GM06990 (cell line): ENCODE measurements around the gene RAB3IP.
"Not testable (repeated sequence)": the region's sequence is repeated elsewhere in the genome, so short reads cannot be mapped to it uniquely, and the experiment has no call there.

Experiments used
- DNase-seq: peaks from one replicate; pipeline ENCODE4 v3.0.0-alpha.2; 2011; ENCODE audit not compliant: insufficient read length; ENCODE audit errors: extremely low read depth
- H3K27me3 ChIP-seq: replicated peaks from 2 replicates; pipeline ENCODE4 v1.6.0; 2011; ENCODE audit warnings: low read length; ENCODE audit not compliant: control insufficient read depth, insufficient read depth
- H3K36me3 ChIP-seq: 2 replicates; pipeline ENCODE4 v1.5.1; 2011; ENCODE audit warnings: low read length; ENCODE audit not compliant: control insufficient read depth, insufficient read depth
- H3K4me3 ChIP-seq: replicated peaks from 2 replicates; pipeline ENCODE4 v1.5.1; 2011; ENCODE audit warnings: low read depth, mild to moderate bottlenecking, control low read depth, low read length
- CTCF ChIP-seq: IDR thresholded peaks from 2 replicates; pipeline ENCODE4 v1.5.1; 2011; ENCODE audit warnings: low read length, control low read depth, mild to moderate bottlenecking, inconsistent platforms; ENCODE audit not compliant: insufficient read depth, poor library complexity, severe bottlenecking

The RAB3IP gene

DNA sequence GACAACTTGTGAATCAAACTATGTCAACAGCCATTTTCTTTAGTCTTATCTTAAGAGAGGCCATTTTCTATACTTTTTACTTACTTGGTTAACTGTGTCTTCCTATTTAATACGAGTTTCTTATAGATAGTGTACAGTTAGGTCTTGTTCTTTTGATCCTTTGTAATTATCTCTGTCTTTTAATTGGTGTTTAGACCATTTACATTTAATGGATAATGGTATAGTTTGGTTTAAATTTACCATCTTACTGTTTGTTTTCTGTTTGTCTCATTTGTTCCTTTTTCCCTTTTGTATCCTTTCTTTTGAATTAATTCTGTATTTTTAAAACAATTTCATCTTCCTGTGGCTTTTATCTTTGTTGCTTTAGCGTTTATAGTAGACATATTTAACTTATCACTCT lies 19.4 kb downstream of the RAB3IP start:
- no peak for TF ChIP-seq CTCF
- no peak for DNase-seq
- no peak overlapping the region for H3K4me3 ChIP-seq
- peaks cover 2% of the 10 kb centered on the region; the same call in 1 of the 2 replicates for H3K36me3 ChIP-seq
- no peaks in the 10 kb centered on the region for H3K27me3 ChIP-seq

DNA sequence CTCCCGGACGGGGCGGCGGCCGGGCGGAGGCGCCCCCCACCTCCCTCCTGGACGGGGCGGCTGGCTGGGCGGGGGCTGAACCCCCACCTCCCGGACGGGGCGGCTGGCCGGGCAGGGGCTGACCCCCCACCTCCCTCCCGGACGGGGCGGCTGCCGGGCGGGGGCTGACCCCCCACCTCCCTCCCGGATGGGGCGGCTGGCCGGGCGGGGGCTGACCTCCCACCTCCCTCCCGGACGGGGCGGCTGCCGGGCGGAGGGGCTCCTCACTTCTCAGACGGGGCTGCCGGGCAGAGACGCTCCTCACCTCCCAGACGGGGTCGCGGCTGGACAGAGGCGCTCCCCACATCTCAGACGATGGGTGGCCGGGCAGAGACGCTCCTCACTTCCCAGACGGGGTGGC lies 20.9 kb downstream of the RAB3IP start:
- not testable (repeated sequence) for DNase-seq, H3K36me3 ChIP-seq, H3K27me3 ChIP-seq, H3K4me3 ChIP-seq

- Histone ChIP-seq H3K4me3 (no peak overlapping the region), H3K36me3 (peaks cover 8% of the 10 kb centered on the region), H3K27me3 (no peaks in the 10 kb centered on the region)
- TF ChIP-seq CTCF = no peak
- DNase-seq = no peak
These were observed 26.9 kb downstream of the RAB3IP start for GRCh38 chr12:69765515-69765914.

- peaks cover 8% of the 10 kb centered on the region for H3K36me3 ChIP-seq
- no peak for TF ChIP-seq CTCF
These were observed 27.6 kb downstream of the RAB3IP start for GRCh38 chr12:69766260-69766659.

DNA sequence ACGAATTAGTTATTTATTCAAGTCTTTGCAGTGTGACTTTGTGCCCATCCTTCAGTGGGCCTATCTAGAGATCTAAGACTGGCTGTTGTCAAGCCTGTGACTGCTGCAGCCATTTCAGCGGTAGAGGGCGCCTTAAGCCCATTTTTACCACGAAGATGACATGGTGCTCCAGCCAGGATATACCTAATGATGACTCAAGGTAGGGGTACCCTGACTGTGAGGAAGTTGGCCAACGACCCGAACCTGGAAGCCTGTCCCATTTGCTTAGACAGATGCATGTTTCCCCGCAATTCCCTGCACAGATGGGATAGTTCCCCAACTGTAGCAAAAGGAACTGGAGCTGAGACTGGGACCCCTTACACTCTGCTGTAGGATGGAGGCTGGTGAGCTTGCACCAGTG lies 41.3 kb downstream of the RAB3IP start:
- no peaks in the 10 kb centered on the region for H3K27me3 ChIP-seq
- no peaks in the 10 kb centered on the region for H3K36me3 ChIP-seq
- peak; percentile 28 for TF ChIP-seq CTCF
- no peak overlapping the region for H3K4me3 ChIP-seq
- DNase-seq = no peak

More at GRCh38 chr12:69766260-69766659, 27.6 kb downstream of the RAB3IP start:
- H3K4me3 ChIP-seq = no peak overlapping the region
- H3K27me3 ChIP-seq = no peaks in the 10 kb centered on the region
- no peak for DNase-seq

DNA sequence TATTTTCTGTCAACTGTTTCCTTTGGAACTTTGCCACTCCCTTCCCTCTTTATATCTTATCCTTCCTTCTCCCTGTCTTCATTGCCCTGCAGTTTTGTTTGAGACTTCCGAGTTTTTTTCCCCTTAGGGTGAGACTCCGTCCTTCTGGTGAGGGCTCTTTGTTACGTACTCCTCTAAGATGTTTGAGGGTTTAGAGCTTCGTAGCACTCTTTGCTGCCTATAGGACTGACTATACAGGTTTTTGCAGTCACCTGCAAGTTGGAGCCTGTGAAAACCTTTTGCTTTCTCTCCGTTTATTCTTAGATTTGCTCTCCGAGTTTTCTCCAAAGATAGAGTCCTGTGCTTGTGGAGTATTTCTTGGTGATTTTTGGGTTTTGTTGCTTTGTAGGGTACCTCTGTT lies 44.7 kb downstream of the RAB3IP start:
- Histone ChIP-seq H3K4me3 (no peak overlapping the region), H3K36me3 (no peaks in the 10 kb centered on the region), H3K27me3 (no peaks in the 10 kb centered on the region)
- no peak for TF ChIP-seq CTCF
- DNase-seq = no peak
